ENCODE data around the gene BICRA. TPM values are rescaled to one million over a fixed set of nuclear protein-coding genes. Genes with fewer than 3 reads are reported as not detected.

The BICRA gene
- total and polyA plus RNA-seq, 2 of the 4 experiments (the other 2 are of a cell fraction): 1.8 to 3.5 TPM

DNA sequence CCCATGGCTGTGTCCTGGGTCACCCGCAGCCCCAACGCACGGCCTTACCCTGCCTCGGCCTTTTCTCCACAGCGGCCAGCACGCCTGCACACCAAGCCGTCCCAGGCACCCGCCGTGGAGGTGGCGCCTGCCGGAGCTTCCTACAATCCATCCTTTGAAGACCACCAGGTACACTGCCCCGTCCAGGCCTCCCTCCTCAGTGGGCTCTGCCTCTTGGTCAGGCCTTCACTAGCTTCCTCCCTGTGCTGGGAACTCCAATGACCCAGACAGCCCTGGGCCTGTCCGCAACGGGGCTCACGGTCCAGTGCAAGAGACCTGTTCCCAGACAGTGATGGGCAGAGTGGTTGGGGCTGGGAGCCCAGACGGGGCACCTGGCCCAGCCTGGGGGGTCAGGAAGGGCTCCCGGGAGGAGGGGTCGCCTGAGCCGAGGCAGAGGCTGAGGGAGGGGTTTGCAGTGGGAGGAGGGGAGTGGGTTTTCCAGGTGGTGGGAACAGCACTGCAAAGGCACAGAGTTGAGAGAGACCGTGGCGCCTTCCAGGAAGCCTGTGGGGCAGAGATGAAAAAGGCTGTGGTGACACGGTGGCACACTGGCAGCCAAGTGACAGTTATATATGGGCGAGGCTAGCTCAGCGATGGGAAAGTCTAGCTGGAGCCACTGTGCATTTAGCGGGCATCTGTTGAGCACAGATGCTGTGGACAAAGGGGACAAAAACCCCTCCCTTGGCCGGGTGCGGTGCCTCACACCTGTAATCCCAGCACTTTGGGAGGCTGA lies 143.7 kb downstream of the BICRA start:
- dilution Hi-C loops (cut with HindIII; ENCODE audit: low sequenced_read_pairs, unreplicated experiment): no loop called here
- Histone ChIP-seq H3K9me3 (ENCODE audit: control insufficient read depth, insufficient read depth, low read length) (no peaks in the 10 kb centered on the region), H3K23ac (ENCODE audit: low read depth, low read length) (no peak overlapping the region), H2BK5ac (ENCODE audit: low read depth, low read length, poor library complexity, severe bottlenecking) (no peak overlapping the region), H3K4me2 (ENCODE audit: low read depth, low read length) (no peak overlapping the region), H3K9me1 (ENCODE audit: insufficient read depth, low read length) (no peaks in the 10 kb centered on the region), H4K8ac (ENCODE audit: low read depth in 2 of 2, low read length in 2 of 2) (no peak overlapping the region), H3K9ac (ENCODE audit: low read depth, low read length) (no peak overlapping the region), H2AFZ (replicated peaks; ENCODE audit: low read length, poor library complexity) (no peak overlapping the region), H3K4me1 (ENCODE audit: control insufficient read depth, insufficient read depth, low read length) (no peaks in the 10 kb centered on the region), H3K14ac (replicated peaks; ENCODE audit: low read depth, low read length) (no peak overlapping the region), H2AK5ac (ENCODE audit: low read depth, low read length) (no peak overlapping the region), H2BK20ac (ENCODE audit: low read depth, low read length) (no peak overlapping the region), H3K36me3 (ENCODE audit: control insufficient read depth, insufficient read depth, low read length) (peaks cover 78% of the 10 kb centered on the region), H2BK15ac (ENCODE audit: low read depth, low read length) (no peak overlapping the region), H3K18ac (ENCODE audit: low read depth, low read length) (no peak overlapping the region), H3K4ac (ENCODE audit: low read depth, low read length) (no peak overlapping the region), H3K27ac (ENCODE audit: insufficient read depth, low read length) (no peak overlapping the region), H2BK120ac (ENCODE audit: low read depth, low read length) (no peak overlapping the region), H4K20me1 (ENCODE audit: insufficient read depth, low read length) (peaks cover 26% of the 10 kb centered on the region), H3K27me3 (ENCODE audit: control insufficient read depth, insufficient read depth, low read length) (no peaks in the 10 kb centered on the region), H3K79me1 (ENCODE audit: low read depth in 1 of 2, low read length in 2 of 2) (peaks cover 26 to 29% of the 10 kb centered on the region in 2 experiments), H3K4me3 (ENCODE audit: insufficient read depth, low read depth, low read length) (no peak overlapping the region), H4K5ac (ENCODE audit: low read depth, low read length) (no peak overlapping the region), H4K91ac (ENCODE audit: insufficient read depth, low read depth, low read length) (no peak overlapping the region), H3K56ac (ENCODE audit: extremely low read depth, insufficient read depth, low read length) (no peak overlapping the region), H2AK9ac (replicated peaks; ENCODE audit: low read depth, low read length, poor library complexity) (no peak overlapping the region)
- no TSS peak for BruUV-seq (replicated peaks)
- POLR2A ChIA-PET (ENCODE audit: unreplicated experiment): no interaction called here
- in situ Hi-C loops (cut with MboI; ENCODE audit: low sequenced_read_pairs): no loop called here
- intact Hi-C loops (cut with micrococcal nuclease): no loop called here
- CTCF ChIA-PET: interaction anchor here (1.1 kb wide), 1 partner anchor 13 kb away, joined by 3 read pairs; no protein-coding TSS in a partner anchor
- DNase-seq: no peak
- 88% methylated on average over 20 of the region's 27 CpGs; no CpG with 5 or more reads in 1 of the 2 experiments for WGBS, 2 experiments (ENCODE audit: extremely low coverage in 2 of 2, insufficient read length in 1 of 2)
- ATAC-seq (ENCODE audit: low read depth): no peak
- TF ChIP-seq SMC3 (IDR thresholded peaks at IDR 0.05; ENCODE audit: low read depth, low read length): no peak
- TF ChIP-seq MXI1 (IDR thresholded peaks at IDR 0.05; ENCODE audit: borderline replicate concordance, low read depth, low read length): no peak
- no peak for TF ChIP-seq MAZ (IDR thresholded peaks at IDR 0.05; ENCODE audit: borderline replicate concordance, low read depth, low read length)
- TF ChIP-seq, protein P1, sequence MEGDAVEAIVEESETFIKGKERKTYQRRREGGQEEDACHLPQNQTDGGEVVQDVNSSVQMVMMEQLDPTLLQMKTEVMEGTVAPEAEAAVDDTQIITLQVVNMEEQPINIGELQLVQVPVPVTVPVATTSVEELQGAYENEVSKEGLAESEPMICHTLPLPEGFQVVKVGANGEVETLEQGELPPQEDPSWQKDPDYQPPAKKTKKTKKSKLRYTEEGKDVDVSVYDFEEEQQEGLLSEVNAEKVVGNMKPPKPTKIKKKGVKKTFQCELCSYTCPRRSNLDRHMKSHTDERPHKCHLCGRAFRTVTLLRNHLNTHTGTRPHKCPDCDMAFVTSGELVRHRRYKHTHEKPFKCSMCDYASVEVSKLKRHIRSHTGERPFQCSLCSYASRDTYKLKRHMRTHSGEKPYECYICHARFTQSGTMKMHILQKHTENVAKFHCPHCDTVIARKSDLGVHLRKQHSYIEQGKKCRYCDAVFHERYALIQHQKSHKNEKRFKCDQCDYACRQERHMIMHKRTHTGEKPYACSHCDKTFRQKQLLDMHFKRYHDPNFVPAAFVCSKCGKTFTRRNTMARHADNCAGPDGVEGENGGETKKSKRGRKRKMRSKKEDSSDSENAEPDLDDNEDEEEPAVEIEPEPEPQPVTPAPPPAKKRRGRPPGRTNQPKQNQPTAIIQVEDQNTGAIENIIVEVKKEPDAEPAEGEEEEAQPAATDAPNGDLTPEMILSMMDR (conservative IDR thresholded peaks at IDR 0.05; ENCODE audit: low read depth, low read length): no peak
- no peak for TF ChIP-seq POLR2A (IDR thresholded peaks at IDR 0.05; ENCODE audit: low read depth, low read length)
- no peak for TF ChIP-seq BHLHE40 (IDR thresholded peaks at IDR 0.05; ENCODE audit: low read depth, low read length)
- TF ChIP-seq, protein P2, sequence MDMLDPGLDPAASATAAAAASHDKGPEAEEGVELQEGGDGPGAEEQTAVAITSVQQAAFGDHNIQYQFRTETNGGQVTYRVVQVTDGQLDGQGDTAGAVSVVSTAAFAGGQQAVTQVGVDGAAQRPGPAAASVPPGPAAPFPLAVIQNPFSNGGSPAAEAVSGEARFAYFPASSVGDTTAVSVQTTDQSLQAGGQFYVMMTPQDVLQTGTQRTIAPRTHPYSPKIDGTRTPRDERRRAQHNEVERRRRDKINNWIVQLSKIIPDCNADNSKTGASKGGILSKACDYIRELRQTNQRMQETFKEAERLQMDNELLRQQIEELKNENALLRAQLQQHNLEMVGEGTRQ (IDR thresholded peaks at IDR 0.05; ENCODE audit: low read depth, low read length): no peak
- TF ChIP-seq RAD21 (IDR thresholded peaks at IDR 0.05; ENCODE audit: low read length): no peak
- TF ChIP-seq FOS (IDR thresholded peaks at IDR 0.05; ENCODE audit: low read depth, low read length): no peak
- TF ChIP-seq NFE2L2 (IDR thresholded peaks at IDR 0.05; ENCODE audit: low read depth, low read length): no peak
- TF ChIP-seq CHD1 (IDR thresholded peaks at IDR 0.05; ENCODE audit: low read depth, low read length): no peak
- TF ChIP-seq RFX5 (IDR thresholded peaks at IDR 0.05; ENCODE audit: low read depth, low read length): no peak
- no peak for TF ChIP-seq CEBPB (IDR thresholded peaks at IDR 0.05; ENCODE audit: low read depth, low read length)
